H7 (cell line): ENCODE data around the gene COL2A1. TPM values are rescaled to one million over a fixed set of nuclear protein-coding genes. Genes with fewer than 3 reads are reported as not detected.

Experiments
- DNase-seq: peaks from one replicate; pipeline ENCODE4 v3.0.0; 2012
- H3K27me3 ChIP-seq: 2 replicates; pipeline ENCODE4 v1.6.0; 2011; ENCODE audit warnings: mild to moderate bottlenecking, low read length; ENCODE audit not compliant: control insufficient read depth, insufficient read depth
- H3K36me3 ChIP-seq: replicated peaks from 2 replicates; pipeline ENCODE4 v1.5.1; 2011; ENCODE audit warnings: low read length; ENCODE audit not compliant: control insufficient read depth, insufficient read depth
- H3K4me3 ChIP-seq: 2 replicates; pipeline ENCODE4 v1.5.1; 2011; ENCODE audit warnings: low read depth, mild to moderate bottlenecking, control low read depth, low read length, moderate library complexity; ENCODE audit not compliant: insufficient read depth
- total RNA-seq: library from RNA; depleted of rRNA; stranded (reverse); fragments of >200 nt; shearing (Covaris generic); gene quantifications from 2 replicates; pipeline ENCODE4 v1.2.3, GENCODE V29; 2014

COL2A1 gene
- total RNA-seq, 1 experiment from 2014 or later, result 2.0 TPM

DNA sequence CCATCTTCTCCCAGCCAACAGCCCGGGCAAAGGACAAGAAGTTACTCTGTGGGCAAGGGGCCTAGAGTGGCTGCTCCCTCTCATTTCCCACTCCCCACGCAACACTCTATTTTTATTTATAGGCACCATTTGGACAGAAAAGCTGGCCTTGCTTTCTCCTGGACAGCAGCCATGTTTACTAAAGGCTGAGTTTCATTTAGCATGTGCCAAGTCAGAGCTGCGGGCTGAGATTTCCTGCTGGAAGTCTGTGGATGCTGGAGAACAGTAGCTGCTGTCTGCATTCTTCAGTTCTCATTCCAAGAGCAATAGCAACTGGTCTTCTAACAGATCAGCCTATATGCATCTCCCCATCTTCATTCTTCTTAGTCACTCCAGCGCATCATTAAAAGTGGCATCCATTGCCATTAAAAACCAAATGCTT lies 8.3 kb downstream of the COL2A1 start:
- Histone ChIP-seq H3K27me3 (peaks cover 83% of the 10 kb centered on the region), H3K36me3 (no peaks in the 10 kb centered on the region), H3K4me3 (no peak overlapping the region)
- no peak for DNase-seq

DNA sequence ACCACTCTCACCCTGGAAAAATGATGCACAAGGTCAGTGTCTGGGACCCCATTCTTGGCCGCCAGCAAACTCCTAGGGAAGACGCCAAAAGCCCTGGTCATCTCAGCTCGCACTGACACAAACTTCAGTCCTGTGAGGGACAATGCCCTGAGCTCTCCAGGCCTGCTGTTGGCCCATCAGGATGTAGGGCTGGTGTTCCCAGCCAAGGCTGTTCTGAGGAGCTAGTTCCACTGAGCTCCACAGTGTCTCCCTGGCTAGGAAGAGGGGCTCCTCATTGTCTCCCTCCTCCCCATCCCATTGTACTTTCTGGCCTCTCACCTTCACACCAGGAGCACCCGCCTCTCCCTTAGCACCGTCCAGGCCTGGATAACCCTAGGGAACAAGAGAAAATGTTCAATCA lies 10.8 kb downstream of the COL2A1 start:
- Histone ChIP-seq H3K4me3 (no peak overlapping the region), H3K36me3 (no peaks in the 10 kb centered on the region), H3K27me3 (peaks cover 64% of the 10 kb centered on the region)
- DNase-seq, result no peak

DNA sequence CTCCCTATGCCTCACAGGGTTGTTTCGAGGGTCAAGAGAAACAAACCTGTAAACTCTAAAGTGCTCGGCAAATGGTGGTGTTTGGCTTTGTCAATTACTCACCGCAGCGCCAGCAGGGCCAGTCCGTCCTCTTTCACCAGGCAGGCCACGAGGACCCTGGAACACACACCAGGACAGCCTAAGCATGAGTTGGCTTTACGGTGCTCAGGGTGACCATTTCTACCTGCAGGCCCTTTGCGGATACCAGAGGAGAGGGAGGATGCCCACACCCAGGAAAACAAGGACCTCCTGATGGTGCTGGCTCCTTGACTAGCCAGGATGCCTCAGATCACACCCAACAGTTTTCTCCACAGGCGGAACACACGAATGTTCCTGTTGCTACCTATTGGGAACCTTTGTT lies 11.5 kb downstream of the COL2A1 start:
- Histone ChIP-seq H3K4me3 (no peak overlapping the region), H3K27me3 (peaks cover 57% of the 10 kb centered on the region), H3K36me3 (no peaks in the 10 kb centered on the region)
- DNase-seq, result no peak

DNA sequence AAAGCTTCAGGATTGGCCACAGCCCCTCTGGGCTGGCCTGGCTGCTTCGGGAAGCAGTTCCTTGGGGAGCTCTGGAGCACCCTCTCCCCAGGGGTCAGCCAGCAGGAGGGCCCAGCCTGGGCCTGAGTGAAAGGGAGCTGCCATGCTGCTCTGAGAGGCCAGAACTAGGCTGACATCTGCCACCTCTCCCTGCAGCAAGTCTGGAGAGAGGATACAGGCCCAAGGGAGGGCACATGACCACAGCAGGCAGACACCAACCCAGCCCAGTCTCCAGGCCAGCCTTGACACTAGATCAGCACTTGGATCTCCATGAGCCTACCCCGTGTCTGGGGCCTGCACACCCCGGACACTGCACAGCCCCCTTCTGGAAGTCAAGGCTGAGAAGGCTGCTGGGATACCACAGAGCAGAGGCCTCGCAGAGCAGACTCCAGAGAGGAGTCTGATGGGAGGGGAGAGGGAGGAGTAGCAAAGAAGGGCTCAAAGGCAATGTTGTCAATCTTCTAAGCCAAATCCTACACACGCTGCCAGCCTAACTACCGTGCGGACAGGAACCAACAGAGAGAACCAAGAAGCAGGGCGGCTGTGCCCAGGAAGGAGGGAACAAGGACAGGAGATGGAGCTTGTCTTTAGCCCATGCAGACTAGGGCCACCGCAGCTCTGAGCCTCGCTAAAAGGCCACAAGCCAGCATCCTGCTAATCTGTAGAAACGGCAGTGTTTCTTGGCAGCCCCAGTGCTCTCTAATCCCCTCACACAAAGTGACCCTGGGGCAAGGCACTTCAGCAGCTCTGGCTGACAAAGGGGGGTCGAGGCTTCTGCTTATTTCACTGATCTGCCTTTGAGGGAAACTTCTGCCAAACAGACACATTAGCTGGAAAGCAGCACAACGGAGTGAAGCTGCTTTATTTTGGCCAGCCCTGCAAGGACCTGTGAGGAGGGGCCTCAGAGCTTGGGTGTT lies 12.9 kb downstream of the COL2A1 start:
- peak; percentile 17 for DNase-seq
- H3K36me3 ChIP-seq, result no peaks in the 10 kb centered on the region
- peaks cover 44% of the 10 kb centered on the region for H3K27me3 ChIP-seq
- H3K4me3 ChIP-seq, result no peak overlapping the region

DNA sequence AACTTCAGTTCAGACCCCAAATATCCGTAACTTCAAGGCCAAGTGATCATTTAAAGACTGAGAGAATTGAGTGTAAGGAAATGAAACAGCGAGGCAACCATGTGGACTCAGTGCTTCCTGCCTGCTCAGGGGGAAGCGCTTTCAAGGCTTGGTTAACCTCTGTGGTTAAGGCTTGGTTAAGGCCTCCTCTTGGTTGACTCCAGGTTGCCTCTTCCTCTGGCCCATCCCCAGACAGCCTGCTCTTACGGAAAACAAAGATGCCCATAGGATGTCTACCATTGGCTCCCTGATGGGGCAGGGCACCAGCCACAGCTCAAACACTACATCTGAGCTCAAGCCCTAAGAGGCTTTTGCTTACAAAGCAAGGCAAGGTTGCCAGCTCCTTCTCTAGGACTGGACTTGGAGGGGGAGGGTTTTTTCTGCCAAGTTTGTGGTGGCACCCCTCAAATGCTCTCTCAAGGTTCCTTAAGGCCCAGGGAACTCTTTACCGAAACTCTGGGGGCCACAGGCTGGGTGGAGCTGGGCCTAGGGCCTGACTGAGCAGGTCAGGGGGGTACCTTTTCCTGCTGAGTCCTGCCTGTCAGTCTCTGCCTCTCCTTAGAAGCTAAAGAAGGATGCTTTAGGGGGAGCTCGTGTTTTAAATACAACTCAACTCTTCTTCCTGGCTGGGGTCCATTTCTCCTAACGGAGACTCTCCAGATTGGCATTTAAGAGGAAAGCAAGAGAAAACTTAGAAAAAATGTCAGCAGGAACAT lies 13.7 kb downstream of the COL2A1 start:
- H3K27me3 ChIP-seq, result peaks cover 37% of the 10 kb centered on the region
- no peak overlapping the region for H3K4me3 ChIP-seq
- DNase-seq, result peak; percentile 16
- H3K36me3 ChIP-seq, result no peaks in the 10 kb centered on the region

DNA sequence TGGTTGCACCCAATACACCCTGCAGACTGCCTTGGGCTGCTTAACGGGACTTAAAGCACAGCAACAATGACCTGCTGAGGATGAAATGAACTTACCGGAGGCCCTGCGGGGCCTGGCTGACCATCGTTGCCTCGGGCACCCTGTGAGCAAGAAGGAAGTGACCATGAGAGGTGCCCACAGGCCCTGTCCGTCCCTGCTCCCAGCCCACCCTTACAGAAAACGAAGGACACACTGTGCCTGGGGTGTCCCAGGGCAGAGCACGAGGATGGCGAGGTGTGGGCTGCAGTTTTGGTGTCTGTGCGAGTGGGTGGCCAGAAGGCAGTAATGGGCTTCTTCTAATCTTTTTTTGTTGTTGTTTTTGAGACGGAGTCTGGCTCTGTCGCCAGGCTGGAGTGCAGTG lies 14.6 kb downstream of the COL2A1 start:
- no peak overlapping the region for H3K4me3 ChIP-seq
- H3K36me3 ChIP-seq, result no peaks in the 10 kb centered on the region
- H3K27me3 ChIP-seq, result peaks cover 31% of the 10 kb centered on the region
- DNase-seq, result no peak

DNA sequence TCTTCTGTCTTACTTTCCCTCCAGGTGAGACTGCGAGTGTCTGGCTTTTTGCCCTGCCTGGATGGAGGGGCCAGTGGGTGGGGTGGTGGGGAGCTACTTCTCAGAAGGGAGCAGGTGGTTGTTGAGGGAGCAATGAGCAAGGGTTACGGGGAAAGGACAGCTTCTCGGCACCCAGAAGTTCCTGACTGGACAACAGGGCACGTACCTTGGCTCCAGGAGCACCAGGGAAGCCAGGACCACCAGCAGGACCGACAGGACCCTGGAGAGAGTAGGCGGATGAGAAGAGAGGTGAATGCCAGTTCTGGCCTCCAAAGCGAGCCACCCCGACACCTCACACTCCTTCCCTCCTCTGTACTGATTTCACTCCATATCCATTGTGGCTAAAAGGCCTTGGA lies 15.3 kb downstream of the COL2A1 start:
- peak; percentile 28 for DNase-seq
- no peak overlapping the region for H3K4me3 ChIP-seq
- no peaks in the 10 kb centered on the region for H3K36me3 ChIP-seq

DNA sequence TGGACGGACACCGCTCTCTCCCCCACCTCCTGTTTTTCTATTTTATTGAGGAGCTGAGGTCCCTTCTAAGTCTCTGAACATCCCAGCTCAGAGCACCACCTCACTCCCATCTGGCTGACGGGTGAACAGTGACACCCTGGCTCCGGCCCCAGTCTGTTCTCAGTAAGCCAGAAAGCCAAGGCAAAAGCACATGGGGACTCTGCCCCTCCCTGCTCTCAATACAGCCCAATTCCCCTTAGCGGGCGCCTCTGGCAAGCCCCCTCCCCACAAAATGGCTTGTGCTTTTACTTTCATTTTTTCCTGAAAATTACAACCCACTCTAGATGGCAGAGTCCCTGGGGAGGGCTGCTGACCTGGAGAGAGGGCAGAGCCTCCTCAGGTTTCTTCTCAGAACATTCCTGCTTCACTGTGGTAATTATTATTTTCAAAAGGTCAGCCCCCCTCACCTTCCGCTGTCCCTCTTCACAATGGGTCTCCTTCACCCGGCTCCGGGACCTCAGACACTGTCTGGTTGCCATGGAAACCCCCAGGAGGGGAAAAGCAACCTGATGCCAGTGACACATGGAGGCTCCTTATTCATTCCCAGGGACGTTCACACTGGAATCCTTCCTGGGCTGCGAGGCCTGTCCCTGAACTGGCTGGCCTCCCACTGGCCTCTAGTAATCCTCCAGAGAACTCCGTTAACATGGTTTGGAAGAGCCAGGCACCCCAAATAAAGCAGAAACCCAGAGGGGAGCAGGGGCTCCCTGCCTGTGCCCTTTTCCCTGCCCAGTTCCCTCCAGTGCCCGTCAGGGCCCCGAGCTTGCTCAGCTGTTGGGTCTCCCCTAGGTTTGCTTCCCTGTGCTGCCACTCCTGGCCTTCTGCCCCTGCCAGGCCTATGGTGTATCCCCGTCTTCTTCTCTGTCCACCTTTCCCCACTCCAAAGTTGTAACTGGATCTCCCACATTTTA lies 15.9 kb downstream of the COL2A1 start:
- DNase-seq, result peak; percentile 84
- Histone ChIP-seq H3K4me3 (no peak overlapping the region), H3K36me3 (no peaks in the 10 kb centered on the region), H3K27me3 (peaks cover 20% of the 10 kb centered on the region)

More for the DNA sequence above, 15.3 kb downstream of the COL2A1 start:
- H3K27me3 ChIP-seq, result peaks cover 25% of the 10 kb centered on the region

DNA sequence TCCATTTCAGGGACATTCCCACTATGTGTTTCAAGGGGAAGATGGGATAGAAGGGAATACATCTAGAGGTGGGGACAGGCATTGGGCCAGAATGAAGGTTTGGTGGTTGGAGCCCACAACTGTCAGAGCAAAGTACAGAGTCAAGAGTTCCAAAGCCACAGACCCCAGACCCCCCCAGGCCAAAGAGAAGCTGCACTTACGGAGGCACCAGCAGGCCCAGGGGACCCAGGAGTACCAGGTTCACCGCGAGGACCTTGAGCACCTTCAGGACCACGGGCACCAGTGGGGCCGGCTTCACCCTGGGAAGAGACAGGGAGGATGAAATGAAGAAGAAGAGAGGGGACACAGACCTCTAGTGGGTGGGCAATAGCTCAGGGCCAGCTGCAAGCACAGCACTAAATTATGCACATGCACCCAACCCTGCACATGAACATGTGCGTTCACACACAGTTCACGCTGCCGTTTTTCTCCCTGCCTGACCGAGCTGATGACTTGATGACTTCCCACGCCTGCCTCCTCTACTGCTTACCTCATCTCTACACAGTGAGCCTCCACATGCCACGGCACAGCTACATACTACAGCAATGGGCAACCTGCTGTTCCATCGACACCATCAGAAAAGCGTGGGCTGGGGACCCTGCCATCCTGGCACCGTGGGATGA lies 16.7 kb downstream of the COL2A1 start:
- Histone ChIP-seq H3K36me3 (no peaks in the 10 kb centered on the region), H3K4me3 (no peak overlapping the region), H3K27me3 (peaks cover 17% of the 10 kb centered on the region)
- no peak for DNase-seq

DNA sequence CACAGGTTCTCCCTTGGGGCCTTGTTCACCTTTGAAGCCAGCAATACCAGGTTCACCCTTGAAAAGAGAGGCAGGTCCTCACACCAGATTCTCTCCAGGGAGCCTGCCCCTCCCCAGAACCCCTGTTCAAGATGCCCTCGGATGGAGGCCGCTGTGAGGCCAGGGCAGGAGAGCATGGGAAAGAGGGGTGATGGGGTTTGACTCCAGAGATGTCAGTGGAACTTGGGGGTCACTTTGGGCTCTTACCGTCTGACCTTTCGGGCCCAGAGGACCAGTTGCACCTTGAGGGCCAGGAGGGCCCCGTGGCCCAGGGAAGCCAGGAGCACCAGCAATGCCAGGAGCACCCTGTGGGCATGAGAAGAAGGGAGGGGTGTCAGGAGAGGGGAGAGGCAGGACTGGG lies 17.4 kb downstream of the COL2A1 start:
- H3K4me3 ChIP-seq, result no peak overlapping the region
- no peaks in the 10 kb centered on the region for H3K36me3 ChIP-seq
- DNase-seq, result no peak
- peaks cover 12% of the 10 kb centered on the region for H3K27me3 ChIP-seq

DNA sequence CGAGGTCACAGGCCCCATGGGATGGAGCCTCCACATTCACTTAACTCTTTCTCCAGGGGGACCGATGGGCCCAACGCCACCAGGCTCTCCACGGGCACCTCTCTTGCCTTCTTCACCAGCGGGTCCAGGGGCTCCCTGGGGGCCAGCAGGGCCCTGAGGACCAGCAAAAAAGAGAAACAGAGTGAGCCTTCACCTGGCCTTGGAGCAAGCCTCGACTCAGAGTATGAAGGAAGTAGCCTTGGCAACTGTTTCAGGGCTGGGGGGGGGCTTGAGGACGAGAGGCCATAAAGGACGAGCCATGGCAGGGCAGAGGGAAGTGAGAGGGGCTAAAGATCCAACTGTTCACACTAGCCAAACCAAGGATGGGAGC lies 18.0 kb downstream of the COL2A1 start:
- no peaks in the 10 kb centered on the region for H3K36me3 ChIP-seq
- DNase-seq, result no peak
- peaks cover 8% of the 10 kb centered on the region for H3K27me3 ChIP-seq
- H3K4me3 ChIP-seq, result no peak overlapping the region

DNA sequence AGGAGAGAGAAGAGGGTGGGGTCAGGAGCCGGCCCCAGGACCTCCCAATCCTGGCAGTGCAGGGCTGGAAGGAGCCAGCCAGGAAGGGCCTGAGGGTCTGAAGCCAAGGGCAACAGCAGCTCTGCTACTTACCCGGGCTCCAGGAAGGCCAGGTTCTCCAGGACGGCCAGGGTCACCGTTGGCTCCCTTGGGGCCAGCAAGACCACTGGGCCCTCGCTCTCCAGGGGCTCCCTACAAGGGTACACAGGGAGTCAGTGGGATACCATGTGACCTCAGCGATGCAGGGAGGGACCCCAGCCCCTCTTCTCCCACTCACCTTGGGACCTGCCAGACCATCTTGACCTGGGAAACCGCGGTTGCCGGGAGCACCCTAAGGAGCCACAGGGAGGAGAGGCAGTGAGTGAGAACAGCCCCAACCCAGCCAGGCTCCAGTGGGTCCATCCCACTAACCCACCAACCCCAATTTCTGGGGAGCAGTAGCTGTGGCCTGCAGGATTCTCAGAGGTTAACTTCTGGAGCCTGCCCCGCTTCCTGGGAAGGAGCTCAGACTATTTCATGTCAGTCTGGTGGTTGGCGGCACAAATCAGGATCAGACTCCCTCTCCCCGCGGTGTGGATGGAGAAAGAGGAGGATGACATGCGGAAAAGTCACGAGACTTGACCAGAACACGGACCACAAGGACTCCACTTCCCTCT lies 18.5 kb downstream of the COL2A1 start:
- Histone ChIP-seq H3K36me3 (no peaks in the 10 kb centered on the region), H3K4me3 (no peak overlapping the region), H3K27me3 (peaks cover 3% of the 10 kb centered on the region)
- no peak for DNase-seq

DNA sequence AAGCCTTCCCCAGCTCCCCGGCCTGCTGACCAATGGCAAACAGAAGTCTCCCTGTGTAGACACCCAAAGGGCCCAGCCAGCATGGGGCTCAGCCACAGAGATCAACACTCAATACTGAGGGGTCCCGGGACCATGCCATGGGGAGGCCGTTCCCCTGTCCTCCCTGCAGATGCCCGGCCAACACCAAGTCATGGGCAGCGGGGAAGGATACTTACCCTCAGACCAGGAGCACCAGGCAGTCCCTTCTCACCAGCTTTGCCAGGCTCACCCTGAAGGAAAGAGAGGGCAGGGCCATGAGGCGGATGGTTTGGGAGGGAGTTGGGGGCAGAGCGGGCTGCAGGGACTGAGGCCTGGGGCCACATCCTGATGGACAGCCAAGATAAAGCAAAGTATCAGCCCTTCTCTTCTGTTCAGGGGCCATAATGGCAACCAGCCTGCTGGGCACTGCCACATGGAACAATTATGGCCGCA lies 19.9 kb downstream of the COL2A1 start:
- DNase-seq, result no peak
- no peaks in the 10 kb centered on the region for H3K36me3 ChIP-seq
- H3K4me3 ChIP-seq, result no peak overlapping the region
- peaks cover 4% of the 10 kb centered on the region for H3K27me3 ChIP-seq
